HFF-Myc (cell line): ENCODE data around the gene JAKMIP2.
"Not testable (repeated sequence)": the region's sequence is repeated elsewhere in the genome, so short reads cannot be mapped to it uniquely, and the experiment has no call there.

ENCODE experiments used
- DNase-seq: peaks from one replicate; pipeline ENCODE4 v3.0.0-alpha.2; 2011; ENCODE audit warnings: low read depth; ENCODE audit errors: extremely low read depth
- H3K4me3 ChIP-seq: replicated peaks from 2 replicates; pipeline ENCODE4 v1.5.1; 2011; ENCODE audit warnings: low read depth, mild to moderate bottlenecking, control low read depth, low read length
- CTCF ChIP-seq: IDR thresholded peaks from 2 replicates; pipeline ENCODE4 v1.5.1; 2012; ENCODE audit warnings: mild to moderate bottlenecking, low read depth, low read length, control low read depth; ENCODE audit errors: missing control alignments

The JAKMIP2 gene

GRCh38 chr5:147644460-147644859 lies 138.1 kb downstream of the JAKMIP2 start:
- H3K4me3 ChIP-seq = no peak overlapping the region
- no peak for DNase-seq
- TF ChIP-seq CTCF = no peak

DNA sequence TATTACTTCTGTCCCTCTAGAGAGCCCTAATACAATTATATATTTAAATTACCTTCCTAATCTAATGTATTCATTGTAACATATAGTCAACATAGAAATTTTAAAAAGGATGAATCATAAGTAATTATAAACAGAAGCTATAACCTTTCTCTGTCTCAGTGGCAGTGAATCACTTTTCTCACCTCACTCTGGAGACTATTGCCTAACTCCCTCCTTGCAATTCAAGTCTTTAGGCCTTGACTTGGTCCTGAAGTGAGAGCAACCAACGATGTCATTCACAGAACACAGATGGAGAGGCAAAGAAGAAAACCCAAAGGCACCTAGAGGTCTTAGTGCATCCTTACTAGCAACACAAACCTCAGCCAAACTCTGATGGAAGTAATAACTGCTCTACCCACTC lies 139.4 kb downstream of the JAKMIP2 start:
- H3K4me3 ChIP-seq = no peak overlapping the region
- TF ChIP-seq CTCF = no peak
- DNase-seq = no peak

DNA sequence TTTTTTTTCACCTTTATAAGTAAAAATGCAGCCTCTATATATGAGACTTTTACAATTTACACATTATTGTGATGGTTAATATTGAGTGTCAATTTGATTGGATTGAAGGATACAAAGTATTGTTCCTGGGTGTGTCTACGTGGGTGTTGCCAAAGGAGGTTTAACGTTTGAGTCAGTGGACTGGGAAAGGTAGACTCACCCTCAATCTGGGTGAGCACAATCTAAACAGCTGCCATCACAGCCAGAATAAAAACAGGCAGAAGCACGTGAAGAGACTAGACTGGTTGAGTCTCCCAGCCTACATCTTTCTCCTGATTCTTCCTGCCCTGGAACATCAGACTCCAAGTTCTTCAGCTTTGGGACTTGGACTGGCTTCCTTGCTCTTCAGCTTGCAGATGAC lies 139.9 kb downstream of the JAKMIP2 start:
- no peak overlapping the region for H3K4me3 ChIP-seq
- no peak for TF ChIP-seq CTCF
- DNase-seq = no peak

GRCh38 chr5:147639321-147639720 lies 143.2 kb downstream of the JAKMIP2 start:
- TF ChIP-seq CTCF = no peak
- H3K4me3 ChIP-seq = no peak overlapping the region
- no peak for DNase-seq

GRCh38 chr5:147636729-147636984 lies 145.9 kb downstream of the JAKMIP2 start:
- no peak for DNase-seq
- no peak for TF ChIP-seq CTCF
- no peak overlapping the region for H3K4me3 ChIP-seq

GRCh38 chr5:147635882-147636728 lies 146.4 kb downstream of the JAKMIP2 start:
- H3K4me3 ChIP-seq = no peak overlapping the region
- TF ChIP-seq CTCF = no peak
- DNase-seq = no peak

GRCh38 chr5:147635439-147635838 lies 147.1 kb downstream of the JAKMIP2 start:
- not testable (repeated sequence) for H3K4me3 ChIP-seq, DNase-seq
